8988T (cell line): ENCODE data around the gene RYR3.

Experiments used
- DNase-seq: peaks from one replicate; pipeline ENCODE4 v3.0.0; 2011

RYR3 gene

GRCh38 chr15:33729653-33730052 is 418.9 kb downstream of the RYR3 start:
- DNase-seq = no peak

GRCh38 chr15:33730815-33731214 is 420.0 kb downstream of the RYR3 start:
- DNase-seq = no peak

GRCh38 chr15:33735143-33735542 is 424.4 kb downstream of the RYR3 start:
- DNase-seq = no peak

- peak; percentile 16 for DNase-seq
Observed at GRCh38 chr15:33735637-33736247, 425.0 kb downstream of the RYR3 start.

GRCh38 chr15:33737687-33738601 is 427.2 kb downstream of the RYR3 start:
- peak; percentile 18 for DNase-seq

- no peak for DNase-seq
Observed at GRCh38 chr15:33738941-33739664, 428.3 kb downstream of the RYR3 start.

- no peak for DNase-seq
Observed at GRCh38 chr15:33742306-33742705, 431.5 kb downstream of the RYR3 start.

GRCh38 chr15:33742800-33743199 is 432.0 kb downstream of the RYR3 start:
- DNase-seq = no peak

GRCh38 chr15:33746203-33746602 is 435.4 kb downstream of the RYR3 start:
- no peak for DNase-seq

GRCh38 chr15:33753012-33753411 is 442.2 kb downstream of the RYR3 start:
- no peak for DNase-seq

- no peak for DNase-seq
Observed at GRCh38 chr15:33754242-33754641, 443.5 kb downstream of the RYR3 start.

GRCh38 chr15:33756961-33757360 is 446.2 kb downstream of the RYR3 start:
- no peak for DNase-seq

GRCh38 chr15:33757516-33758232 is 446.9 kb downstream of the RYR3 start:
- no peak for DNase-seq

GRCh38 chr15:33766389-33766788 is 455.6 kb downstream of the RYR3 start:
- DNase-seq = no peak

GRCh38 chr15:33768670-33769190 is 458.0 kb downstream of the RYR3 start:
- DNase-seq = no peak

GRCh38 chr15:33773969-33774368 is 463.2 kb downstream of the RYR3 start:
- DNase-seq = no peak

- no peak for DNase-seq
Observed at GRCh38 chr15:33778852-33779251, 468.1 kb downstream of the RYR3 start.

- DNase-seq = no peak
Observed at GRCh38 chr15:33780011-33780768, 469.4 kb downstream of the RYR3 start.

- no peak for DNase-seq
Observed at GRCh38 chr15:33782966-33783365, 472.2 kb downstream of the RYR3 start.

- no peak for DNase-seq
Observed at GRCh38 chr15:33785366-33785765, 474.6 kb downstream of the RYR3 start.

GRCh38 chr15:33788906-33789540 is 478.3 kb downstream of the RYR3 start:
- DNase-seq = no peak
